GF-D8 (cell line): ENCODE data around the gene SLC25A19.

Experiments
- DNase-seq: peaks from one replicate; lab custom pipeline; 2025; lab: John Stamatoyannopoulos, UW

The SLC25A19 gene

GRCh38 chr17:75241502-75241901 lies 47.7 kb downstream of the SLC25A19 start:
- DNase-seq: no peak

GRCh38 chr17:75241143-75241430 lies 48.1 kb downstream of the SLC25A19 start:
- DNase-seq: no peak

GRCh38 chr17:75240394-75241142 lies 48.7 kb downstream of the SLC25A19 start:
- DNase-seq: no peak

- DNase-seq: no peak
Observed at GRCh38 chr17:75239778-75240393, 49.3 kb downstream of the SLC25A19 start.

GRCh38 chr17:75239214-75239613 lies 50.0 kb downstream of the SLC25A19 start:
- DNase-seq: no peak

- peak; percentile 33 for DNase-seq
Observed at GRCh38 chr17:75238684-75239191, 50.5 kb downstream of the SLC25A19 start.

GRCh38 chr17:75238020-75238580 lies 51.1 kb downstream of the SLC25A19 start:
- DNase-seq: no peak

- DNase-seq: no peak
Observed at GRCh38 chr17:75237100-75238014, 51.9 kb downstream of the SLC25A19 start.

- DNase-seq: no peak
Observed at GRCh38 chr17:75232786-75233185, 56.4 kb downstream of the SLC25A19 start.

- DNase-seq: no peak
Observed at GRCh38 chr17:75231741-75232464, 57.3 kb downstream of the SLC25A19 start.

GRCh38 chr17:75231071-75231470 lies 58.2 kb downstream of the SLC25A19 start:
- DNase-seq: no peak

- peak; percentile 63 for DNase-seq
Observed at GRCh38 chr17:75228847-75229246, 60.4 kb downstream of the SLC25A19 start.

GRCh38 chr17:75228305-75228704 lies 60.9 kb downstream of the SLC25A19 start:
- peak; percentile 62 for DNase-seq

- no peak for DNase-seq
Observed at GRCh38 chr17:75227729-75228128, 61.5 kb downstream of the SLC25A19 start.

GRCh38 chr17:75225016-75225415 lies 64.2 kb downstream of the SLC25A19 start:
- no peak for DNase-seq
